GM23248 (cell line): ENCODE data around the gene POLG.

ENCODE experiments used
- EZH2 ChIP-seq: fragments of 200-600 bp; sonication (generic); IDR thresholded peaks from 2 replicates; pipeline ENCODE4 v1.6.1; 2018; ENCODE audit warnings: antibody characterized with exemption, mild to moderate bottlenecking; ENCODE audit not compliant: insufficient read depth, poor library complexity, severe bottlenecking
- EZH2phosphoT487 ChIP-seq: fragments of 200-600 bp; sonication (generic); IDR thresholded peaks from 2 replicates; pipeline ENCODE4 v1.6.1; 2018; ENCODE audit warnings: antibody characterized with exemption, moderate library complexity, mild to moderate bottlenecking, low read depth; ENCODE audit not compliant: insufficient read depth

- no peak for TF ChIP-seq EZH2
- TF ChIP-seq EZH2phosphoT487: no peak
Observed at GRCh38 chr15:89308236-89308635, 26.4 kb downstream of the POLG start.
